Lower leg skin (tissue), 4 donors: ENCODE results near the gene LGALS9. TPM values are rescaled to one million over a fixed set of nuclear protein-coding genes. Genes with fewer than 3 reads are reported as not detected.
"Not testable (repeated sequence)": the region's sequence is repeated elsewhere in the genome, so short reads cannot be mapped to it uniquely, and the experiment has no call there.

Experiments used
- DNase-seq, 2 donors: peaks; one replicate each; pipeline ENCODE4 v3.0.0-alpha.2; 2019; ENCODE audit warnings: low spot score in 2 of 2
- H3K4me3 ChIP-seq: fragments of 200-600 bp; sonication (generic); 2 replicates; pipeline ENCODE4 v1.5.1; 2017; ENCODE audit warnings: mild to moderate bottlenecking, low read depth; ENCODE audit not compliant: poor library complexity, severe bottlenecking
- POLR2A ChIP-seq, 2 donors: fragments of 450-650 bp; IDR thresholded peaks; one replicate each; pipeline ENCODE4 v1.6.1; 2016 to 2017; ENCODE audit warnings: antibody characterized with exemption in 2 of 2, mild to moderate bottlenecking in 1 of 2, moderate library complexity in 1 of 2
- WGBS, 2 donors: methylation state at CpG; one replicate each; pipeline ENCODE4 v1.1.5; 2018; 5-methylcytosine and 5-hydroxymethylcytosine counted together
- intact Hi-C: fragments of 100-400 bp; cut with DNase I; formaldehyde crosslinking; loops from one replicate; pipeline ENCODE4 v1.15.0; 2023; ENCODE audit warnings: low total_unique reads
- total RNA-seq, 4 donors: library from RNA; depleted of rRNA; stranded (reverse); fragments of >200 nt; gene quantifications; one replicate each; pipeline ENCODE4 v1.1.0, GENCODE V29; 2016
- TF ChIP-seq, protein P1 (sequence below), 3 donors: fragments of 450-650 bp; IDR thresholded peaks; one replicate each; pipeline ENCODE4 v1.5.1; 2016; ENCODE audit warnings: antibody characterized with exemption in 3 of 3, mild to moderate bottlenecking in 3 of 3, moderate library complexity in 2 of 3

Gene LGALS9
- total RNA-seq, 4 donors from 2014 or later, result 3.4 to 15.5 (median 9.5) TPM

DNA sequence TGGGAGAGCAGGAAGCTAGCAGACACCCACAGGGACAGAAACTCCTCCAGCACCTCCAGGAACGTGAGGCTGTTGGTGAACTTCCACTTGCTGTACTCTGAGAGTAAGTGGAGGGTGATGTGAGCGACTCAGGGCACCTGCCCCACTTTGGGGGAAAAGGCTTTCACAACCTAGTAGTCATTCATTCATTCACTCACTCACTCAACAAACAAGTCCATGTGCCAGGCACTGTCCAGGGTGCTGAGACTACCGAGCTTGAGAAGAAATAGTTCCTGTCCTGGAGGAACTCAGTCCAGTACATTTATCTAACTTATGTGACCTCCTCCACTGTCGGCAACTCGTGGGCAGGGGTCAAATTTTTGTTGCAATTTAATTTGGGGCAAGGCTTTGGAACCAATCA, 26.6 kb downstream of the LGALS9 start:
- WGBS, 2 donors, result 65 to 66% methylated on average over 5 of the region's 5 CpGs
- intact Hi-C loops, result loop anchor here (5.0 kb wide), 1 partner anchor 100 kb away; no protein-coding TSS in a partner anchor
- no peak for DNase-seq
- H3K4me3 ChIP-seq, result no peak overlapping the region
- TF ChIP-seq, protein P1, sequence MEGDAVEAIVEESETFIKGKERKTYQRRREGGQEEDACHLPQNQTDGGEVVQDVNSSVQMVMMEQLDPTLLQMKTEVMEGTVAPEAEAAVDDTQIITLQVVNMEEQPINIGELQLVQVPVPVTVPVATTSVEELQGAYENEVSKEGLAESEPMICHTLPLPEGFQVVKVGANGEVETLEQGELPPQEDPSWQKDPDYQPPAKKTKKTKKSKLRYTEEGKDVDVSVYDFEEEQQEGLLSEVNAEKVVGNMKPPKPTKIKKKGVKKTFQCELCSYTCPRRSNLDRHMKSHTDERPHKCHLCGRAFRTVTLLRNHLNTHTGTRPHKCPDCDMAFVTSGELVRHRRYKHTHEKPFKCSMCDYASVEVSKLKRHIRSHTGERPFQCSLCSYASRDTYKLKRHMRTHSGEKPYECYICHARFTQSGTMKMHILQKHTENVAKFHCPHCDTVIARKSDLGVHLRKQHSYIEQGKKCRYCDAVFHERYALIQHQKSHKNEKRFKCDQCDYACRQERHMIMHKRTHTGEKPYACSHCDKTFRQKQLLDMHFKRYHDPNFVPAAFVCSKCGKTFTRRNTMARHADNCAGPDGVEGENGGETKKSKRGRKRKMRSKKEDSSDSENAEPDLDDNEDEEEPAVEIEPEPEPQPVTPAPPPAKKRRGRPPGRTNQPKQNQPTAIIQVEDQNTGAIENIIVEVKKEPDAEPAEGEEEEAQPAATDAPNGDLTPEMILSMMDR (IDR thresholded peaks at IDR 0.05), result no peak
- TF ChIP-seq POLR2A (IDR thresholded peaks at IDR 0.05), result no peak

DNA sequence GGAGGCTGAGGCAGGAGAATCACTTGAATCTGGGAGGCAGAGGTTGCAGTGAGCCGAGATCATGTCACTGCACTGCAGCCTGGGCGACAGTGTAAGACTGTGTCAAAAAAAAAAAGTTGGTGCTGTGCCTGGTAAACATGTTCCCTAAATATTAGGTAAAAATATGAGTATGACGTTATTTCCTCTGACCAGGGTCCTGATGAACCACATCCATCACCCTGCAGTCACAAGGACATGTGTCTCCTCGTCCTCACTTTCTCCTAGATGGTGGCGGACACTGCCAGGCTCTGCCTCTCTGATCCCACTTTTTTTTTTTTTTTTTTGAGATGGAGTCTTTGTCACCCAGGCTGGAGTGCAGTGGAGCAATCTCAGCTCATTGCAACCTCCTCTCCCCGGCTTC, 28.7 kb downstream of the LGALS9 start:
- no peak overlapping the region for H3K4me3 ChIP-seq
- WGBS, 2 donors, result 80 to 85% methylated on average over 6 of the region's 6 CpGs
- intact Hi-C loops, result loop anchor here (5.0 kb wide), 1 partner anchor 98 kb away; no protein-coding TSS in a partner anchor
- DNase-seq, result no peak
- no peak for TF ChIP-seq POLR2A (IDR thresholded peaks at IDR 0.05)
- TF ChIP-seq, protein P1 (IDR thresholded peaks at IDR 0.05), result no peak

DNA sequence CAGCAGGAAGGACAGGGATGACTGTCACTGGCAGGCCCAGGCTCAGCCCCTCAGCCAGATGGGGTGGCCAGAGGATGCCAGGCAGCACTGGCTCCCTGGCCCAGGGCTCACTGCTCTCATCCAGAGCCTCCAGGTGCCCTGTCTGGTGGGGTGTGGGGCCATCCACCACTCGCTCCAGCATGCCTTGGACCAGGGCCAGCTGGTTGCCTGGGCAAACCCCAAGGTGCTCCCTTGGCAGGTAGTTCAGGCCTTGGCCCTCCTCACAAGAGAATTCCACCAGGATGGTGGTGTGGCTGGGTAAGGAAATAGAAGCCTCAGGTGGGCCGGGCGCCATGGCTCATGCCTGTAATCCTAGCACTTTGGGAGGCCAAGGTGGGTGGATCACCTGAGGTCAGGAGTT, 29.4 kb downstream of the LGALS9 start:
- TF ChIP-seq, protein P1 (IDR thresholded peaks at IDR 0.05), result no peak
- no peak for TF ChIP-seq POLR2A (IDR thresholded peaks at IDR 0.05)
- WGBS, 2 donors, result 53 to 89% methylated on average over 2 to 3 of the region's 3 CpGs
- DNase-seq, result no peak
- intact Hi-C loops, result no loop called here
- no peak overlapping the region for H3K4me3 ChIP-seq

DNA sequence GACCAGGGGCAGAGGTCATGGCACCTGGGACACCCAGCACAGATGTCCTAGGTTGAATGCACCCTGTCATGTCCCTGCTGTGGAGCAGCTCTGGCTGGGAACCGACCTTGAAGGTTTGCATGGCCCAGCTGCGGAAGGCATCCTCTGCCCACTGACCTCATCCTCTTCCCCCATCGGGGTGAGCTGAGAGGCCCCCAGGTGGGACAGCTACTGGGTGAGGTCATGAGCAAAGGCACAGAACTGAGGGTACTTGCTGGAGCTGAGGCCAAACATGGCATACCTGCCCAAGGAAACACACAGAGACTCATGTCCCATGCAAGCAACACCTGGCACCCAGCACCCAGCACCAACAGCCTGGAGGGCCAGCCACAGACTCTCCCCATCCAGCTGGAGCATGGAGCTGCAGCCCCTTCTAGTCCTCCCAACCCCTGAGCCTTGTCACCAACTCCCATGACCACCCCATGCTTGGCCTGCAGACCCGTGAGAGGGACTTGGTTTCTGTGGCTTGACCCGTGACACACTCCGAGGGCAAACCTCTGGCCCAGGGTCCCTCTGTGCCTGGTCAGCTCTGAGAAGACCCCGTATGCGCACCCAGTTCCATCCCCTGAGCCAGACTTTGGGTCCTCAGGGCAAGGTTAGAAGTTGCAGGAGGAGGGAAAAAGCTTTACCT, 33.1 kb downstream of the LGALS9 start:
- intact Hi-C loops, result no loop called here
- H3K4me3 ChIP-seq, result no peak overlapping the region
- 92 to 93% methylated on average over 8 of the region's 8 CpGs for WGBS, 2 donors
- no peak for TF ChIP-seq POLR2A (IDR thresholded peaks at IDR 0.05)
- TF ChIP-seq, protein P1 (IDR thresholded peaks at IDR 0.05), result no peak
- no peak for DNase-seq

DNA sequence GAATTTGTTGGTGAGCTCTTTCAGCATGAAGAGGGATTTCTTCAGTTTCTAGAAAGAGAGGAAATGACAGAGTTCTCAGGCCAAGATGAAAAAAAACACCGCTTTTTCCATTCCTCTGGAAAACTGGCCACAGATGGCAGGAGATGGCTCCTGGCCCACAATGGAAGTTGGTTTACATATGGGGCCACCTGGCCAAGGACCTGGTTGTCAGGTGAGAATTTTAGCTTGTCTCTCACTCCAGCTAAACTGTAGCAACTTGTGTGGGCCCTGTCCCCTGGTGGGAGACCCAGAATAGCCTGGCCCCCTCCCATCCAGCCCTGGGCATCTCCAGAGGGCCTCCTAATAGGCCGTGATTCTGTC, 33.6 kb downstream of the LGALS9 start:
- TF ChIP-seq, protein P1 (IDR thresholded peaks at IDR 0.05), result no peak
- no peak for TF ChIP-seq POLR2A (IDR thresholded peaks at IDR 0.05)
- DNase-seq, result no peak
- intact Hi-C loops, result no loop called here
- H3K4me3 ChIP-seq, result no peak overlapping the region
- WGBS, 2 donors, result 66 to 85% methylated on average over 2 of the region's 2 CpGs

DNA sequence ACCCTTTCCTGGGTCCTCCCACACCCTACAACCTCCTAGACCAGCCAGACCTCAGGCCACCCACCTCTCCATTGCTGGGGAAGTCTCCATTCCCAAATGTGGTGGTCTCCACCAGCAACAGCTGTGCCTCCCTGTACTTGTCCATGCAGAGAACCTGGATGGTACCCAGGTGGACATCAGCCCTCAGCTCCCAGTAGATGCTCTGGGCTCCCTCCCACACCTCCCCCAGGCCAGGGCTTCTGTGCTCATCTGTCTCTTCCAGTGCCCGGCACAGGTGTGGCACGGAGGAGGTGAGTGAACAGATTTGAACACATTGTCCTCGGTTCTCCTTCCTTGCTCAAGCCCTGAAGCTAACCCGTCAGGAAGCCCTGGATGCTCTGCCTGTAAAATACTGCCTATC, 34.6 kb downstream of the LGALS9 start:
- intact Hi-C loops, result no loop called here
- TF ChIP-seq, protein P1 (IDR thresholded peaks at IDR 0.05), result no peak
- no peak for TF ChIP-seq POLR2A (IDR thresholded peaks at IDR 0.05)
- WGBS, 2 donors, result 82 to 85% methylated on average over 4 of the region's 4 CpGs
- no peak overlapping the region for H3K4me3 ChIP-seq
- no peak for DNase-seq

DNA sequence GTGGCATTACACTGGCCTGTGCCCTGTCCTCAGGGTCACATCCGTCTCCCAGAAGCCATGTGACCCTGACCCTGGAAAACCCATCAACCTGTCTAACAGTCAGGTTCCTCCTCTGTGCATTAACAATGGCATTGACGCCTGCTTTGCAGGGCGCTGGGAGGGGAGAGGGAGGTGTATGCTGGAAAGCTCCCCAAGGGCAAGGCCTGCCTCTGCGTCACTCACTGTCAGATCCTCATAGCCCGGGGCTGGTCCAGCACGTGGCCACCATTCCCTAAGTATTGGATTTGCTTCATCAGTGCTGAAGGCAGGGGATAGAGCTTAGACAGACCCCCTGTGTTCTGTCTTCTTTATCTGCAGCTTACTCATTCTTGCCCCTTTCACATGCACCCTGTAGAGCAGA, 35.3 kb downstream of the LGALS9 start:
- H3K4me3 ChIP-seq, intact Hi-C loops: not testable (repeated sequence)
- WGBS, 2 donors, result 73 to 77% methylated on average over 6 of the region's 6 CpGs

More for the DNA sequence above, 35.3 kb downstream of the LGALS9 start:
- DNase-seq, result not testable (repeated sequence)
